ENCODE results near the gene RSPH9. TPM values are rescaled to one million over a fixed set of nuclear protein-coding genes. Genes with fewer than 3 reads are reported as not detected.
"Not testable (repeated sequence)": the region's sequence is repeated elsewhere in the genome, so short reads cannot be mapped to it uniquely, and the experiment has no call there.

Gene RSPH9
- total and polyA plus RNA-seq, 4 donors, result 1.6 to 7.1 (median 5.6) TPM

GRCh38 chr6:43636308-43636659 lies 8.6 kb upstream of the RSPH9 start:
- H3K4me3 ChIP-seq (ENCODE audit: low read depth, low read length), result peak overlapping the region; percentile 97
- no peaks in the 10 kb centered on the region for H3K27me3 ChIP-seq (ENCODE audit: control insufficient read depth, insufficient read depth, low read length)
- peak overlapping the region; percentile 80 for H3K27ac ChIP-seq (ENCODE audit: low read depth, low read length)
- peaks cover 31% of the 10 kb centered on the region for H3K36me3 ChIP-seq (ENCODE audit: control insufficient read depth, insufficient read depth, low read length)
- H3K4me1 ChIP-seq (ENCODE audit: control insufficient read depth, insufficient read depth, low read length), result peaks cover 36% of the 10 kb centered on the region
- H3K9me3 ChIP-seq (ENCODE audit: control insufficient read depth, insufficient read depth, low read length), result no peaks in the 10 kb centered on the region
- no peak for DNase-seq (ENCODE audit: low read depth in 4 of 6, low spot score in 6 of 6)
- 24% methylated on average over 3 of the region's 7 CpGs for WGBS (ENCODE audit: insufficient coverage)

DNA sequence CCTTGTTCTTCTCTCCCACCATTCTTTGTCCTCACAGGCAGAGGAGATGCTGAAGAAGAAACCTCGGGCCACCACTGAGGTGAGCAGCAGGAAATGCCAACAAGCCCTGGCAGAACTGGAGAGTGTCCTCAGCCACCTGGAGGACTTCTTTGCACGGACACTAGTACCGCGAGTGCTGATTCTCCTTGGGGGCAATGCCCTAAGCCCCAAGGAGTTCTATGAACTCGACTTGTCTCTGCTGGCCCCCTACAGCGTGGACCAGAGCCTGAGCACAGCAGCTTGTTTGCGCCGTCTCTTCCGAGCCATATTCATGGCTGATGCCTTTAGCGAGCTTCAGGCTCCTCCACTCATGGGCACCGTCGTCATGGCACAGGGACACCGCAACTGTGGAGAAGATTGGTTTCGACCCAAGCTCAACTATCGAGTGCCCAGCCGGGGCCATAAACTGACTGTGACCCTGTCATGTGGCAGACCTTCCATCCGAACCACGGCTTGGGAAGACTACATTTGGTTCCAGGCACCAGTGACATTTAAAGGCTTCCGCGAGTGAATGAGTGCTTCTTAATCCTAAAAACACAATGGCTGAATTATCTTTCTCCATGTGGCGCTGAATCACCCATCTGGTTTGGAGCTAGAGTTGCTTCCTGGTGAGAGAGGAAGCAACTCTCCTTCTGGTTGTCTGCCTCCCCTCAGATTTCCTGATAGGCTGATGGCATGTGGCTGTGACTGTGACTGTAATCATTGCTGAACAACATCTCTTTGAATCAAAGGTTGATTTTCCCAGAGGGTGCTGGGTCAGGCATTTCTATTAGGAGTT lies 4.6 kb upstream of the RSPH9 start:
- 85% methylated on average over 21 of the region's 21 CpGs for WGBS (ENCODE audit: insufficient coverage)
- DNase-seq (ENCODE audit: low read depth in 4 of 6, low spot score in 6 of 6), result no peak
- no peaks in the 10 kb centered on the region for H3K9me3 ChIP-seq (ENCODE audit: control insufficient read depth, insufficient read depth, low read length)
- no peak overlapping the region for H3K27ac ChIP-seq (ENCODE audit: low read depth, low read length)
- H3K27me3 ChIP-seq (ENCODE audit: control insufficient read depth, insufficient read depth, low read length), result no peaks in the 10 kb centered on the region
- H3K36me3 ChIP-seq (ENCODE audit: control insufficient read depth, insufficient read depth, low read length), result peaks cover 43% of the 10 kb centered on the region
- H3K4me3 ChIP-seq (ENCODE audit: low read depth, low read length), result no peak overlapping the region
- H3K4me1 ChIP-seq (ENCODE audit: control insufficient read depth, insufficient read depth, low read length), result peaks cover 39% of the 10 kb centered on the region

DNA sequence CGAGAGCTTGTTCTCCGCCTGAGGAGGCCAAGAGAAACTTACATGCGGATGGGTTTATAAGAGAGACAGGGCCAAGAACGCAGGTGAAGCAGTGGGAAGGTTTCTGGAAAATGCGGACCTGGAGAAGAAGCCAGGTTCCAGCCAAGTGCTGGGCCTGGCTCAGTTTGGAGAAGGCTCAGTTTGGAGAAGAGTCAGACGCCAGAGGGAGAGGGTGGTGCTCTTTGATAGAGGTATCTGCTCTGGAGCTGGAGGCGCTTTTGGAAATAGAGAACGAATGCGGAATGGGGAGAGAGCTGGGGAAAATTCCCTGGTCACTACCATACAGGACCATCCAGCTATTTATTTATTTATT lies 753 bp downstream of the RSPH9 start:
- Histone ChIP-seq H3K4me1 (ENCODE audit: control insufficient read depth, insufficient read depth, low read length) (peaks cover 10% of the 10 kb centered on the region), H3K36me3 (ENCODE audit: control insufficient read depth, insufficient read depth, low read length) (peaks cover 18% of the 10 kb centered on the region), H3K9me3 (ENCODE audit: control insufficient read depth, insufficient read depth, low read length) (no peaks in the 10 kb centered on the region), H3K27me3 (ENCODE audit: control insufficient read depth, insufficient read depth, low read length) (no peaks in the 10 kb centered on the region), H3K4me3 (ENCODE audit: low read depth, low read length) (peak overlapping the region; percentile 52), H3K27ac (ENCODE audit: low read depth, low read length) (no peak overlapping the region)
- WGBS (ENCODE audit: insufficient coverage), result 16% methylated on average over 6 of the region's 9 CpGs
- DNase-seq (ENCODE audit: low read depth in 4 of 6, low spot score in 6 of 6), result no peak

- no peaks in the 10 kb centered on the region for H3K27me3 ChIP-seq (ENCODE audit: control insufficient read depth, insufficient read depth, low read length)
- DNase-seq (ENCODE audit: low read depth in 4 of 6, low spot score in 6 of 6), result no peak
- peaks cover 2% of the 10 kb centered on the region for H3K36me3 ChIP-seq (ENCODE audit: control insufficient read depth, insufficient read depth, low read length)
- H3K27ac ChIP-seq (ENCODE audit: low read depth, low read length), result no peak overlapping the region
- H3K9me3 ChIP-seq (ENCODE audit: control insufficient read depth, insufficient read depth, low read length), result no peaks in the 10 kb centered on the region
- no peak overlapping the region for H3K4me3 ChIP-seq (ENCODE audit: low read depth, low read length)
- no CpG with 5 or more reads among the region's 3 CpGs for WGBS (ENCODE audit: insufficient coverage)
- peaks cover 10% of the 10 kb centered on the region for H3K4me1 ChIP-seq (ENCODE audit: control insufficient read depth, insufficient read depth, low read length)
Measured at GRCh38 chr6:43647613-43648012, 2.8 kb downstream of the RSPH9 start.

GRCh38 chr6:43648248-43648647 lies 3.4 kb downstream of the RSPH9 start:
- WGBS (ENCODE audit: insufficient coverage), result 92% methylated on average over 1 of the region's 2 CpGs
- Histone ChIP-seq H3K9me3 (ENCODE audit: control insufficient read depth, insufficient read depth, low read length) (no peaks in the 10 kb centered on the region), H3K4me3 (ENCODE audit: low read depth, low read length) (no peak overlapping the region), H3K27me3 (ENCODE audit: control insufficient read depth, insufficient read depth, low read length) (no peaks in the 10 kb centered on the region), H3K36me3 (ENCODE audit: control insufficient read depth, insufficient read depth, low read length) (no peaks in the 10 kb centered on the region), H3K27ac (ENCODE audit: low read depth, low read length) (no peak overlapping the region), H3K4me1 (ENCODE audit: control insufficient read depth, insufficient read depth, low read length) (peaks cover 10% of the 10 kb centered on the region)
- DNase-seq (ENCODE audit: low read depth in 4 of 6, low spot score in 6 of 6), result no peak

- not testable (repeated sequence) for H3K9me3 ChIP-seq (ENCODE audit: control insufficient read depth, insufficient read depth, low read length); H3K4me3 ChIP-seq (ENCODE audit: low read depth, low read length); H3K4me1 ChIP-seq (ENCODE audit: control insufficient read depth, insufficient read depth, low read length); H3K27ac ChIP-seq (ENCODE audit: low read depth, low read length); H3K27me3 ChIP-seq (ENCODE audit: control insufficient read depth, insufficient read depth, low read length); DNase-seq (ENCODE audit: low read depth in 4 of 6, low spot score in 6 of 6)
- WGBS (ENCODE audit: insufficient coverage), result 100% methylated on average over 1 of the region's 2 CpGs
- peaks cover 12% of the 10 kb centered on the region for H3K36me3 ChIP-seq (ENCODE audit: control insufficient read depth, insufficient read depth, low read length)
Measured at GRCh38 chr6:43652822-43653221, 8.0 kb downstream of the RSPH9 start.

DNA sequence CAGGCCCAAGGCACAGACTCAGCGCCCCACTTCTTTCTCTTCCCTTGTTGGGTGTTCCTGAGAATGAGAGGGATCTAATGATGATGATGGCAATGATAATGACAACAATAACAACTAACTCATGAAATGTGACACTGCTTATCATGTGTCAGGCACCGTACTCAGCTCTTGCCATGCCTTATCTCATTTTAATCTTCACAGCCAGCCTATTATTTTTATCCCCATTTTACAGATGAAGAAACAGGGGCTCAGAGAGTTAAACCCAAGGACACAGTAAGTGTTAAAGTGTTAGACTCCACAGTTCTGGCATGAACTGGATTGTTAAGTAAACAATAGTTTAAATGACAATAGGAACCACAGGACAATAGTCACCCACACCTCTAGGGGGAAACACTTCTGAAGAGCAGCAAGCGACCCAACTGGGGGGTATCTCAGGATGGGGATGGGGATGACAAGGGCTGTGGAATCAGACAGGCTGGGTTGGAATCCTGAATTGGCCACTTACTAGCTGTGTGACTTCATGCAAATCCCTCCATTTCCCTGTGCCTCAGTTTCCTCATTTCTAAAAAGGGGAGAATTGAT lies 12.5 kb downstream of the RSPH9 start:
- 80% methylated on average over 1 of the region's 3 CpGs for WGBS (ENCODE audit: insufficient coverage)
- no peaks in the 10 kb centered on the region for H3K27me3 ChIP-seq (ENCODE audit: control insufficient read depth, insufficient read depth, low read length)
- H3K4me3 ChIP-seq (ENCODE audit: low read depth, low read length), result no peak overlapping the region
- no peaks in the 10 kb centered on the region for H3K9me3 ChIP-seq (ENCODE audit: control insufficient read depth, insufficient read depth, low read length)
- H3K36me3 ChIP-seq (ENCODE audit: control insufficient read depth, insufficient read depth, low read length), result peaks cover 16% of the 10 kb centered on the region
- DNase-seq (ENCODE audit: low read depth in 4 of 6, low spot score in 6 of 6), result no peak
- no peak overlapping the region for H3K27ac ChIP-seq (ENCODE audit: low read depth, low read length)
- no peaks in the 10 kb centered on the region for H3K4me1 ChIP-seq (ENCODE audit: control insufficient read depth, insufficient read depth, low read length)

GRCh38 chr6:43658161-43658560 lies 13.3 kb downstream of the RSPH9 start:
- Histone ChIP-seq H3K9me3 (ENCODE audit: control insufficient read depth, insufficient read depth, low read length) (no peaks in the 10 kb centered on the region), H3K4me1 (ENCODE audit: control insufficient read depth, insufficient read depth, low read length) (no peaks in the 10 kb centered on the region), H3K36me3 (ENCODE audit: control insufficient read depth, insufficient read depth, low read length) (peaks cover 16% of the 10 kb centered on the region), H3K27ac (ENCODE audit: low read depth, low read length) (no peak overlapping the region), H3K4me3 (ENCODE audit: low read depth, low read length) (no peak overlapping the region), H3K27me3 (ENCODE audit: control insufficient read depth, insufficient read depth, low read length) (no peaks in the 10 kb centered on the region)
- 100% methylated on average over 2 of the region's 9 CpGs for WGBS (ENCODE audit: insufficient coverage)
- no peak for DNase-seq (ENCODE audit: low read depth in 4 of 6, low spot score in 6 of 6)

DNA sequence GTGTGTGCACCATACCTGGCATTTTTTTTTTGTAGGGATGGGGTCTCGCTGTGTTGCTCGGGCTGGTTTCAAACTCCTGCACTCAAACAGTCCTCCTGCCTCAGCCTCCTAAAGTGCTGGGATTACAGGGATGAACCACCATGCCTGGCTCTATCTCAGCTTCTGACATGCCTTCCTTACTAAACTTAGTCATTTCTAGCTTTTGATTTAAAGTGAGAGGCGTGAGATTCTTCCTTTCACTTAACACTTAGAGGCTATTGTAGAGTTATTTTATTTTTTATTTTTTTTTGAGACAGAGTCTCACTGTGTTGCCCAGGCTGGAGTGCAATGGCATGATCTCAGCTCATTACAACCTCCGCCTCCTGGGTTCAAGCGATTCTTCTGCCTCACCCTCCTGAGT lies 18.1 kb downstream of the RSPH9 start:
- H3K36me3 ChIP-seq (ENCODE audit: control insufficient read depth, insufficient read depth, low read length); H3K27ac ChIP-seq (ENCODE audit: low read depth, low read length); H3K4me3 ChIP-seq (ENCODE audit: low read depth, low read length); H3K9me3 ChIP-seq (ENCODE audit: control insufficient read depth, insufficient read depth, low read length); H3K27me3 ChIP-seq (ENCODE audit: control insufficient read depth, insufficient read depth, low read length); DNase-seq (ENCODE audit: low read depth in 4 of 6, low spot score in 6 of 6): not testable (repeated sequence)
- peaks cover 13% of the 10 kb centered on the region for H3K4me1 ChIP-seq (ENCODE audit: control insufficient read depth, insufficient read depth, low read length)
- no CpG with 5 or more reads among the region's 5 CpGs for WGBS (ENCODE audit: insufficient coverage)

DNA sequence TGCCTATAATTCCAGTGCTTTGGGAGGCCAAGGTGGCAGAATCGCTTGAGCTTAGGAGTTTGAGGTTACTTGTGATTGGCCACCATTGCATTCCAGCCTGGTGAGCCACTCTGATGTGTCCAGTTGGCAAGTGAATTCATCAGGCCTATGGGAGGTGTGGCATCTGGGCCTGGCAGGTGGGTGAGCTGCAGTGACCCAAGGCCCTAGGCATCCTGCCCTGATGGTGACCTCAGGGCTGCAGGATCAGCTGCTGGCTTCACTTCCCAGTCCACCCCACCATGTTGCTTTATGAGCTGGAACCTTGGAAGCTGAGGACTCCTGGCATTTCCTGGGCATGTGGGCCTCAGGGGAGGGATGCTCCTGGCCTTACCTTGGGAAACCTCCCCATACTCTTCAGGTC lies 20.5 kb downstream of the RSPH9 start:
- no peaks in the 10 kb centered on the region for H3K27me3 ChIP-seq (ENCODE audit: control insufficient read depth, insufficient read depth, low read length)
- 100% methylated on average over 1 of the region's 1 CpG for WGBS (ENCODE audit: insufficient coverage)
- H3K9me3 ChIP-seq (ENCODE audit: control insufficient read depth, insufficient read depth, low read length), result no peaks in the 10 kb centered on the region
- peaks cover 37% of the 10 kb centered on the region for H3K4me1 ChIP-seq (ENCODE audit: control insufficient read depth, insufficient read depth, low read length)
- no peak overlapping the region for H3K4me3 ChIP-seq (ENCODE audit: low read depth, low read length)
- no peak for DNase-seq (ENCODE audit: low read depth in 4 of 6, low spot score in 6 of 6)
- no peak overlapping the region for H3K27ac ChIP-seq (ENCODE audit: low read depth, low read length)
- H3K36me3 ChIP-seq (ENCODE audit: control insufficient read depth, insufficient read depth, low read length), result peaks cover 15% of the 10 kb centered on the region
